Measurements from ENCODE around the gene PARP4.
"Not testable (repeated sequence)": the region's sequence is repeated elsewhere in the genome, so short reads cannot be mapped to it uniquely, and the experiment has no call there.

PARP4 gene

GRCh38 chr13:24444851-24445250 is 67.7 kb downstream of the PARP4 start:
- not testable (repeated sequence) for DNase-seq (ENCODE audit: low read depth)

GRCh38 chr13:24443366-24443765 is 69.2 kb downstream of the PARP4 start:
- no peak for DNase-seq (ENCODE audit: low read depth)

- DNase-seq (ENCODE audit: low read depth): not testable (repeated sequence)
Measured at GRCh38 chr13:24426045-24426444, 86.5 kb downstream of the PARP4 start.

GRCh38 chr13:24419668-24420067 is 92.9 kb downstream of the PARP4 start:
- not testable (repeated sequence) for DNase-seq (ENCODE audit: low read depth)

GRCh38 chr13:24407844-24408243 is 104.7 kb downstream of the PARP4 start:
- no peak for DNase-seq (ENCODE audit: low read depth)

GRCh38 chr13:24406524-24406923 is 106.1 kb downstream of the PARP4 start:
- DNase-seq (ENCODE audit: low read depth): no peak

GRCh38 chr13:24396821-24397220 is 115.8 kb downstream of the PARP4 start:
- no peak for DNase-seq (ENCODE audit: low read depth)

- DNase-seq (ENCODE audit: low read depth): no peak
Measured at GRCh38 chr13:24392972-24393371, 119.6 kb downstream of the PARP4 start.

GRCh38 chr13:24391771-24392683 is 120.6 kb downstream of the PARP4 start:
- not testable (repeated sequence) for DNase-seq (ENCODE audit: low read depth)

- DNase-seq (ENCODE audit: low read depth): not testable (repeated sequence)
Measured at GRCh38 chr13:24390795-24391194, 121.8 kb downstream of the PARP4 start.

GRCh38 chr13:24389506-24389905 is 123.1 kb downstream of the PARP4 start:
- DNase-seq (ENCODE audit: low read depth): no peak

GRCh38 chr13:24388743-24389142 is 123.8 kb downstream of the PARP4 start:
- not testable (repeated sequence) for DNase-seq (ENCODE audit: low read depth)

GRCh38 chr13:24386816-24387708 is 125.5 kb downstream of the PARP4 start:
- DNase-seq (ENCODE audit: low read depth): no peak

GRCh38 chr13:24385902-24386301 is 126.7 kb downstream of the PARP4 start:
- no peak for DNase-seq (ENCODE audit: low read depth)

- DNase-seq (ENCODE audit: low read depth): not testable (repeated sequence)
Measured at GRCh38 chr13:24384946-24385345, 127.6 kb downstream of the PARP4 start.

- DNase-seq (ENCODE audit: low read depth): not testable (repeated sequence)
Measured at GRCh38 chr13:24384091-24384490, 128.5 kb downstream of the PARP4 start.

- DNase-seq (ENCODE audit: low read depth): no peak
Measured at GRCh38 chr13:24381541-24382265, 130.9 kb downstream of the PARP4 start.

- DNase-seq (ENCODE audit: low read depth): not testable (repeated sequence)
Measured at GRCh38 chr13:24380881-24381280, 131.7 kb downstream of the PARP4 start.

GRCh38 chr13:24380227-24380626 is 132.4 kb downstream of the PARP4 start:
- not testable (repeated sequence) for DNase-seq (ENCODE audit: low read depth)

GRCh38 chr13:24371273-24371672 is 141.3 kb downstream of the PARP4 start:
- DNase-seq (ENCODE audit: low read depth): not testable (repeated sequence)
